ENCODE results near the gene RNU6-9.
"Not testable (repeated sequence)": the region's sequence is repeated elsewhere in the genome, so short reads cannot be mapped to it uniquely, and the experiment has no call there.

The RNU6-9 gene

GRCh38 chr19:871446-872265 lies 21.6 kb upstream of the RNU6-9 start:
- no peak overlapping the region for H3K4me3 ChIP-seq (ENCODE audit: low read depth, low read length)
- no peak overlapping the region for H3K27ac ChIP-seq (ENCODE audit: low read depth, low read length)
- no peaks in the 10 kb centered on the region for H3K27me3 ChIP-seq (ENCODE audit: insufficient read depth, low read length)
- H3K36me3 ChIP-seq (ENCODE audit: insufficient read depth, low read length): no peaks in the 10 kb centered on the region
- peaks cover 14% of the 10 kb centered on the region for H3K4me1 ChIP-seq (ENCODE audit: control insufficient read depth, insufficient read depth, low read length, unreplicated experiment)
- H3K79me2 ChIP-seq (ENCODE audit: control insufficient read depth, insufficient read depth, low read length, unreplicated experiment): no peaks in the 10 kb centered on the region
- H2AFZ ChIP-seq (ENCODE audit: low read length, unreplicated experiment): no peak overlapping the region

- Histone ChIP-seq H3K36me3 (ENCODE audit: insufficient read depth, low read length) (no peaks in the 10 kb centered on the region), H3K4me3 (ENCODE audit: low read depth, low read length) (no peak overlapping the region), H3K79me2 (ENCODE audit: control insufficient read depth, insufficient read depth, low read length, unreplicated experiment) (no peaks in the 10 kb centered on the region), H2AFZ (ENCODE audit: low read length, unreplicated experiment) (no peak overlapping the region), H3K27ac (ENCODE audit: low read depth, low read length) (no peak overlapping the region), H3K4me1 (ENCODE audit: control insufficient read depth, insufficient read depth, low read length, unreplicated experiment) (peaks cover 14% of the 10 kb centered on the region), H3K27me3 (ENCODE audit: insufficient read depth, low read length) (no peaks in the 10 kb centered on the region)
Observed at GRCh38 chr19:872266-872951, 20.9 kb upstream of the RNU6-9 start.

GRCh38 chr19:873084-873483 lies 20.2 kb upstream of the RNU6-9 start:
- H3K36me3 ChIP-seq (ENCODE audit: insufficient read depth, low read length): no peaks in the 10 kb centered on the region
- H3K4me1 ChIP-seq (ENCODE audit: control insufficient read depth, insufficient read depth, low read length, unreplicated experiment): peaks cover 14% of the 10 kb centered on the region
- H3K27ac ChIP-seq (ENCODE audit: low read depth, low read length): no peak overlapping the region

GRCh38 chr19:873561-874041 lies 19.7 kb upstream of the RNU6-9 start:
- no peaks in the 10 kb centered on the region for H3K27me3 ChIP-seq (ENCODE audit: insufficient read depth, low read length)
- no peak overlapping the region for H3K4me3 ChIP-seq (ENCODE audit: low read depth, low read length)
- H2AFZ ChIP-seq (ENCODE audit: low read length, unreplicated experiment): no peak overlapping the region
- no peak overlapping the region for H3K27ac ChIP-seq (ENCODE audit: low read depth, low read length)
- H3K79me2 ChIP-seq (ENCODE audit: control insufficient read depth, insufficient read depth, low read length, unreplicated experiment): no peaks in the 10 kb centered on the region
- no peaks in the 10 kb centered on the region for H3K36me3 ChIP-seq (ENCODE audit: insufficient read depth, low read length)
- peaks cover 14% of the 10 kb centered on the region for H3K4me1 ChIP-seq (ENCODE audit: control insufficient read depth, insufficient read depth, low read length, unreplicated experiment)

More at GRCh38 chr19:873084-873483, 20.2 kb upstream of the RNU6-9 start:
- no peak overlapping the region for H3K4me3 ChIP-seq (ENCODE audit: low read depth, low read length)
- no peak overlapping the region for H2AFZ ChIP-seq (ENCODE audit: low read length, unreplicated experiment)
- H3K27me3 ChIP-seq (ENCODE audit: insufficient read depth, low read length): no peaks in the 10 kb centered on the region
- no peaks in the 10 kb centered on the region for H3K79me2 ChIP-seq (ENCODE audit: control insufficient read depth, insufficient read depth, low read length, unreplicated experiment)

GRCh38 chr19:875265-875879 lies 17.9 kb upstream of the RNU6-9 start:
- H3K27ac ChIP-seq (ENCODE audit: low read depth, low read length): no peak overlapping the region
- H3K36me3 ChIP-seq (ENCODE audit: insufficient read depth, low read length): no peaks in the 10 kb centered on the region
- no peaks in the 10 kb centered on the region for H3K79me2 ChIP-seq (ENCODE audit: control insufficient read depth, insufficient read depth, low read length, unreplicated experiment)
- no peak overlapping the region for H3K4me3 ChIP-seq (ENCODE audit: low read depth, low read length)
- H3K4me1 ChIP-seq (ENCODE audit: control insufficient read depth, insufficient read depth, low read length, unreplicated experiment): no peaks in the 10 kb centered on the region
- H3K27me3 ChIP-seq (ENCODE audit: insufficient read depth, low read length): no peaks in the 10 kb centered on the region
- H2AFZ ChIP-seq (ENCODE audit: low read length, unreplicated experiment): no peak overlapping the region

GRCh38 chr19:876089-876488 lies 17.2 kb upstream of the RNU6-9 start:
- H3K4me1 ChIP-seq (ENCODE audit: control insufficient read depth, insufficient read depth, low read length, unreplicated experiment): no peaks in the 10 kb centered on the region
- no peaks in the 10 kb centered on the region for H3K36me3 ChIP-seq (ENCODE audit: insufficient read depth, low read length)
- no peak overlapping the region for H3K4me3 ChIP-seq (ENCODE audit: low read depth, low read length)
- no peaks in the 10 kb centered on the region for H3K79me2 ChIP-seq (ENCODE audit: control insufficient read depth, insufficient read depth, low read length, unreplicated experiment)
- no peaks in the 10 kb centered on the region for H3K27me3 ChIP-seq (ENCODE audit: insufficient read depth, low read length)
- no peak overlapping the region for H2AFZ ChIP-seq (ENCODE audit: low read length, unreplicated experiment)
- no peak overlapping the region for H3K27ac ChIP-seq (ENCODE audit: low read depth, low read length)

- Histone ChIP-seq H3K4me3 (ENCODE audit: low read depth, low read length) (no peak overlapping the region), H3K79me2 (ENCODE audit: control insufficient read depth, insufficient read depth, low read length, unreplicated experiment) (no peaks in the 10 kb centered on the region), H2AFZ (ENCODE audit: low read length, unreplicated experiment) (no peak overlapping the region), H3K36me3 (ENCODE audit: insufficient read depth, low read length) (peaks cover 5% of the 10 kb centered on the region; the same call in 1 of the 2 replicates), H3K27ac (ENCODE audit: low read depth, low read length) (no peak overlapping the region), H3K4me1 (ENCODE audit: control insufficient read depth, insufficient read depth, low read length, unreplicated experiment) (no peaks in the 10 kb centered on the region), H3K27me3 (ENCODE audit: insufficient read depth, low read length) (no peaks in the 10 kb centered on the region)
Observed at GRCh38 chr19:876780-877314, 16.4 kb upstream of the RNU6-9 start.

- not testable (repeated sequence) for H3K4me3 ChIP-seq (ENCODE audit: low read depth, low read length); H3K4me1 ChIP-seq (ENCODE audit: control insufficient read depth, insufficient read depth, low read length, unreplicated experiment); H3K27me3 ChIP-seq (ENCODE audit: insufficient read depth, low read length); H2AFZ ChIP-seq (ENCODE audit: low read length, unreplicated experiment); H3K27ac ChIP-seq (ENCODE audit: low read depth, low read length); H3K79me2 ChIP-seq (ENCODE audit: control insufficient read depth, insufficient read depth, low read length, unreplicated experiment); H3K36me3 ChIP-seq (ENCODE audit: insufficient read depth, low read length)
Observed at GRCh38 chr19:877992-878660, 15.2 kb upstream of the RNU6-9 start.

GRCh38 chr19:878751-879561 lies 14.3 kb upstream of the RNU6-9 start:
- not testable (repeated sequence) for H3K27ac ChIP-seq (ENCODE audit: low read depth, low read length); H3K36me3 ChIP-seq (ENCODE audit: insufficient read depth, low read length); H3K27me3 ChIP-seq (ENCODE audit: insufficient read depth, low read length); H3K79me2 ChIP-seq (ENCODE audit: control insufficient read depth, insufficient read depth, low read length, unreplicated experiment); H2AFZ ChIP-seq (ENCODE audit: low read length, unreplicated experiment); H3K4me3 ChIP-seq (ENCODE audit: low read depth, low read length); H3K4me1 ChIP-seq (ENCODE audit: control insufficient read depth, insufficient read depth, low read length, unreplicated experiment)

Data from ACC112 (cell line).